DND-41 (cell line): ENCODE data around the gene ZAP70.

Experiments
- CTCF ChIP-seq: IDR thresholded peaks from 2 replicates; pipeline ENCODE4 v1.5.1; 2012; ENCODE audit warnings: borderline replicate concordance, low read length, moderate library complexity, mild to moderate bottlenecking; ENCODE audit not compliant: poor library complexity, severe bottlenecking; ENCODE audit errors: extremely low read depth
- EZH2 ChIP-seq: IDR thresholded peaks from 3 replicates; pipeline ENCODE4 v1.6.1; 2012; ENCODE audit warnings: borderline replicate concordance, low read depth, mild to moderate bottlenecking, moderate library complexity, low read length, inconsistent platforms; ENCODE audit not compliant: severe bottlenecking

- peak; percentile 43 for TF ChIP-seq CTCF
- TF ChIP-seq EZH2, result no peak
Measured at GRCh38 chr2:97774425-97774824, 61.0 kb downstream of the ZAP70 start.
